Mucosa of rectum (tissue), 2 donors: Measurements from ENCODE around the gene RAB11FIP3.
"Not testable (repeated sequence)": the region's sequence is repeated elsewhere in the genome, so short reads cannot be mapped to it uniquely, and the experiment has no call there.

Source experiments
- H3K27ac ChIP-seq, 2 donors: one replicate each; pipeline ENCODE4 v1.7.0; 2013; ENCODE audit warnings: inconsistent platforms in 2 of 2, low read depth in 2 of 2, low read length in 2 of 2
- H3K27me3 ChIP-seq, 2 donors: one replicate each; pipeline ENCODE4 v1.7.0; 2013; ENCODE audit warnings: low read length in 2 of 2; ENCODE audit not compliant: control insufficient read depth in 2 of 2, insufficient read depth in 2 of 2
- H3K36me3 ChIP-seq, 2 donors: one replicate each; pipeline ENCODE4 v1.7.0; 2013; ENCODE audit warnings: low read length in 2 of 2; ENCODE audit not compliant: control insufficient read depth in 2 of 2, insufficient read depth in 2 of 2
- H3K4me1 ChIP-seq, 2 donors: one replicate each; pipeline ENCODE4 v1.7.0; 2013; ENCODE audit warnings: low read length in 2 of 2, mild to moderate bottlenecking in 1 of 2; ENCODE audit not compliant: control insufficient read depth in 2 of 2, insufficient read depth in 2 of 2
- H3K4me3 ChIP-seq, 2 donors: one replicate each; pipeline ENCODE4 v1.7.0; 2013; ENCODE audit warnings: low read length in 2 of 2
- H3K9ac ChIP-seq, 2 donors: one replicate each; pipeline ENCODE4 v1.7.0; 2013; ENCODE audit warnings: low read length in 2 of 2, low read depth in 1 of 2, mild to moderate bottlenecking in 1 of 2
- H3K9me3 ChIP-seq, 2 donors: one replicate each; pipeline ENCODE4 v1.7.0; 2013; ENCODE audit warnings: low read length in 2 of 2; ENCODE audit not compliant: control insufficient read depth in 2 of 2
- donor health status: healthy.
- donor health status: Normal muscosa, but diverticular disease.

Gene RAB11FIP3

GRCh38 chr16:477301-478157 lies 52.1 kb downstream of the RAB11FIP3 start:
- no peak overlapping the region for H3K27ac ChIP-seq
- H3K4me1 ChIP-seq, result peaks cover 8 to 9% of the 10 kb centered on the region in 2 donors
- peaks cover 0 to 1% of the 10 kb centered on the region in 2 donors for H3K36me3 ChIP-seq
- H3K9ac ChIP-seq, result no peak overlapping the region
- no peaks in the 10 kb centered on the region for H3K27me3 ChIP-seq
- H3K9me3 ChIP-seq, result no peaks in the 10 kb centered on the region
- H3K4me3 ChIP-seq, result no peak overlapping the region

DNA sequence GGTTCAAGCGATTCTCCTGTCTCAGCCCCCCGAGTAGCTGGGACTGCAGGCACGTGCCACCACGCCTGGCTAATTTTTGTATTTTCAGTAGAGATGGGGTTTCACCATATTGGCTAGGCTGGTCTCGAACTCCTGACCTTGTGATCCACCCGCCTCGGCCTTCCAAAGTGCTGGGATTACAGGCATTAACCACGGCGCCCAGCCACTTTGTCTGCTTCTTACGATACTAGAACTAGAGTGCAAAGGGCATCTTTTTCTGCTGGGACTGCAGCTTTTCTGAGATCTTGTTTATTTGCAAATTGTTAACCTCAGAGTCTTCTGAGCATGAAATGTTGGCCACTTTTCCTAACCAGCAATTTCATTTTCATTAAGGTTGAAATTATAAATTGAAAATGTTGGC lies 52.8 kb downstream of the RAB11FIP3 start:
- H3K9ac ChIP-seq, H3K27ac ChIP-seq, H3K4me1 ChIP-seq, H3K9me3 ChIP-seq, H3K4me3 ChIP-seq, H3K36me3 ChIP-seq, H3K27me3 ChIP-seq: not testable (repeated sequence)

- no peaks in the 10 kb centered on the region for H3K27me3 ChIP-seq
- H3K9me3 ChIP-seq, result no peaks in the 10 kb centered on the region
- H3K9ac ChIP-seq, result no peak overlapping the region
- no peak overlapping the region for H3K27ac ChIP-seq
- H3K4me1 ChIP-seq, result no peaks in the 10 kb centered on the region
- H3K36me3 ChIP-seq, result peaks cover 0 to 2% of the 10 kb centered on the region in 2 donors
- H3K4me3 ChIP-seq, result no peak overlapping the region
These were observed 57.2 kb downstream of the RAB11FIP3 start for GRCh38 chr16:482468-483185.

- Histone ChIP-seq H3K4me3 (no peak overlapping the region), H3K27me3 (no peaks in the 10 kb centered on the region), H3K36me3 (peaks cover 0 to 2% of the 10 kb centered on the region in 2 donors), H3K9me3 (no peaks in the 10 kb centered on the region), H3K9ac (no peak overlapping the region), H3K27ac (no peak overlapping the region), H3K4me1 (no peaks in the 10 kb centered on the region)
These were observed 58.1 kb downstream of the RAB11FIP3 start for GRCh38 chr16:483341-484075.

GRCh38 chr16:489606-490005 lies 64.2 kb downstream of the RAB11FIP3 start:
- Histone ChIP-seq H3K27me3 (no peaks in the 10 kb centered on the region), H3K27ac (no peak overlapping the region), H3K9ac (no peak overlapping the region), H3K4me1 (no peaks in the 10 kb centered on the region), H3K36me3 (peaks cover 2 to 14% of the 10 kb centered on the region in 2 donors), H3K9me3 (no peaks in the 10 kb centered on the region), H3K4me3 (no peak overlapping the region)

DNA sequence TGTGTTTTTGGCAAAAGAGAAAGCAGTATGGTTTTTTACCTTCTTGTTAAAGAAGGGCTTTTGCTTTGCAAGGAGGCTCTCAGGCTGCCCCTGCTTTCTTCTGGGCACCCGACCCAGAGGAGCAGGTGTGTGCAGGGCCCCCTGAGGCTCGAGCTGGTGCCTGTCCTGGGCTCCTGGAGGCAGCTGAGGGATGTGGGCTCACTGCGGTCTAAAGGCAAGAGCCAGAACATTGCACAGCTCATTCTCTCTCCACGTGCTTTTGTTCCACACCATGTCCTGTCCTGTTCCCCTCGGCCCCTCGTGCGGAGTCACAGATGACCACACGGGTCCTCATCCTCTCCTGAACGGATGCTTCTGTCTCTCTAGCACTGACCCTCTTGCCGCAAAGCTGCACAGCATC lies 65.3 kb downstream of the RAB11FIP3 start:
- H3K4me1 ChIP-seq, result no peaks in the 10 kb centered on the region
- H3K9ac ChIP-seq, result no peak overlapping the region
- H3K36me3 ChIP-seq, result peaks cover 2 to 14% of the 10 kb centered on the region in 2 donors
- no peak overlapping the region for H3K4me3 ChIP-seq
- no peaks in the 10 kb centered on the region for H3K9me3 ChIP-seq
- H3K27ac ChIP-seq, result no peak overlapping the region
- H3K27me3 ChIP-seq, result no peaks in the 10 kb centered on the region

DNA sequence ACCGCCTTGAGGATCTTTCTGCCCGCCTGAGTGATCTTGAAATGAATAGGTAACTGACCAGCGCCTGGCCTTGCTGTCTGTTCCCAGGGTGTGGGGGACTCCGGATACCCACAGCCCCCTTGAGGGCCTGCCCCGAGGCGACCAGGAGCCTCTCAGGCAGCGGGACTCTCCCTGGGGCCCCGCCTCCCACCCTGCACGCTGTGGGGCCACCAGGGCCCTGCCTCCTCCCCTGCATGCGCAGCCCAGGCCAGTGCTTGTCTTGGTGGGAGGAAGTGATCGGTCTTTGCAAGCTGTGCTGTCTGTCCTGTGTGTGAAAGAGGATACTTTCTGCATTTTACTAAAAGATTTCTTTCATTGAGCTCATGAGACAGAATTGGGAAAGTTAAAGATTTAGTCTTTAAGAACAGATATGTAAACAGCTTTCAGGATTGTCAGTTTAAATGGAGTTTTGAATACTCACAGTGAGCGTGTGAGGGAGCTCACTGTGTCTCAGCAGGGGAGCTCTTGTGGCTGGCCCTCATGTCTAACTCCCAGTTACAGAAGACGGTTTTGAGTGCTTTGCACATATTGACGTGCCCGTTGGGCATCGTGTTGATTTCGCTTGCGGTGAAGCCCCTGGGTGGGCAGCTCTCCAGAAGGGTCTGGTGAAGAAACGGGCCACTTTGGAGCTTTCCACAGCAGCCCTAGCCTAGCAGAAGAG lies 65.9 kb downstream of the RAB11FIP3 start:
- Histone ChIP-seq H3K9me3 (no peaks in the 10 kb centered on the region), H3K9ac (no peak overlapping the region), H3K27me3 (no peaks in the 10 kb centered on the region), H3K36me3 (peaks cover 2 to 14% of the 10 kb centered on the region in 2 donors), H3K4me3 (no peak overlapping the region), H3K4me1 (no peaks in the 10 kb centered on the region), H3K27ac (no peak overlapping the region)

GRCh38 chr16:492211-492875 lies 66.9 kb downstream of the RAB11FIP3 start:
- Histone ChIP-seq H3K4me1 (no peaks in the 10 kb centered on the region), H3K9me3 (no peaks in the 10 kb centered on the region), H3K27me3 (no peaks in the 10 kb centered on the region), H3K27ac (no peak overlapping the region), H3K9ac (no peak overlapping the region), H3K4me3 (no peak overlapping the region), H3K36me3 (peaks cover 2 to 17% of the 10 kb centered on the region in 2 donors)

DNA sequence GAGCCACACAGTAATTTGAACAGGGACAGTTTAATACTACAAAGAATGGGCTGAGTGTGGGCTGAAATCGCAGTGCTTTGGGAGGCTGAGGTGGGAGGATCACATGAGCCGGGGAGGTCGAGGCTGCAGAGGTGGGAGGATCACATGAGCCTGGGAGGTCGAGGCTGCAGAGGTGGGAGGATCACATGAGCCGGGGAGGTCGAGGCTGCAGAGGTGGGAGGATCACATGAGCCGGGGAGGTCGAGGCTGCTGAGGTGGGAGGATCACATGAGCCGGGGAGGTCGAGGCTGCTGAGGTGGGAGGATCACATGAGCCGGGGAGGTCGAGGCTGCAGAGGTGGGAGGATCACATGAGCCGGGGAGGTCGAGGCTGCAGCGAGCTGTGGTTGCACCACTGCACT lies 69.2 kb downstream of the RAB11FIP3 start:
- not testable (repeated sequence) for H3K9me3 ChIP-seq, H3K4me1 ChIP-seq, H3K27me3 ChIP-seq, H3K9ac ChIP-seq, H3K27ac ChIP-seq, H3K36me3 ChIP-seq, H3K4me3 ChIP-seq
